HG03045 (cell line): ENCODE results near the gene CDPF1.
"Not testable (repeated sequence)": the region's sequence is repeated elsewhere in the genome, so short reads cannot be mapped to it uniquely, and the experiment has no call there.

ENCODE experiments used
- ATAC-seq: cut with Tn5 transposase; IDR thresholded peaks from one replicate; pipeline ENCODE4 v1.9.1; 2021; ENCODE audit warnings: mild to moderate bottlenecking, moderate library complexity; ENCODE audit not compliant: unreplicated experiment

CDPF1 gene

DNA sequence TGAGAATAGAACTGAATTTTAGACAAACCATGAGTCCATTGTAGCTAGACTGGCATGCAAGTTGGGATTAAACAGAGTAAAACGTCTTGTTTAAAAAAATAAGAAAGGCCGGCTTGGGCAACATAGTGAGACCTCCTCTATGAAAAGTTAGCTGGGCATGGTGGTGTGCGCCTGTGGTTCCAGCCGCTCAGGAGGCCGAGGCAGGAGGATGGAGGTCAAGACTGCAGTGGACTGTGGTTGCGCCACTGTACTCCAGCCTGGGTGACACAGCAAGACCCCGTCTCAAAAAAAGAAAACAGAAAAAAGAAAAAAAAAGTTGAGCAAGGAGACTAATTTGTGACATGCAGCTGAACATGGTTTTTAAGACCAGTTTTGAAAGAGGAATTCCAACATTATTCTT, 23.5 kb downstream of the CDPF1 start:
- no peak for ATAC-seq

GRCh38 chr22:46225631-46226030, 24.5 kb downstream of the CDPF1 start:
- no peak for ATAC-seq

GRCh38 chr22:46224898-46225290, 25.2 kb downstream of the CDPF1 start:
- ATAC-seq, result no peak

DNA sequence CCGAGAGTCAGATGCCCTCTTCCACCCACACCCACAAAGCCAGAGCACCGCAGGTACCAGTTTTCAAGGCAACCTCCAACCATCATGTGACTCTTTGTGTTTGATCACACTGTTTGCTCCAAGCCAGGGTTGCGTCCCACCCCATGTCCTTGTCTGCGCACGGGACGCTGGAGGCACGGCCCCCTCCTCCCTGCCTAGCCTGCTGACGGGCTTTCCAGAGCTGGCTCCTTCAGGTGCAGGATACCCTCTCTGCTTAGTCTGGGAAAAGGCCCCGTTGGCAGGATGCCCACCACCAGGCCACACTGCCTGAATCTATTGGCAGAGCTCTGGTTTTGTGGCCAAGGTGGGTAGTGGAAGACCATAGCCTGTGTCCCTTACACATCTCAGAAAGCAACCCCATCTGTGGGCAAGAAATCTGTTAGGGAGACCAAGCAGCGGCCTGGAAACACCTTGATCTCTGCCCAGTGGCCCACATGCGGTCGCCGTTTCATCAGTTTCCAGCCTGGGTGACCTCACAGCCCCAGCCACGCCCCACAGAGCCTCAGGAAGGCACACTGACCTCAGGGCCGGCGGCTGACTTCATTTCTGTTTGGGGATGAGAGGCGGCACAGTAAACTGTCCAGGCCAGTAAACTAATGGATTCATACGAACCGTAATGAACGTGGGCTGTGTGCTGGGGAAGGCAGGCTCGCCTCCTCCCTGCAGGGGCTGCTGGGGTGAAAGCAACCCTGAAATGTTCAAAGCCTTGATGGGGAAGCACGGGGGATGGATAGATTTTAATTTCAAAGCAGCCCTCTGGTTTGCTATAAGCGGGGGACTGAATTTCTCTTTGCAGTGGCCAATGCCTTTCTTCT, 25.8 kb downstream of the CDPF1 start:
- no peak for ATAC-seq

GRCh38 chr22:46220921-46221320, 29.2 kb downstream of the CDPF1 start:
- ATAC-seq, result no peak

- ATAC-seq, result no peak
Measured at GRCh38 chr22:46219636-46220035, 30.5 kb downstream of the CDPF1 start.

DNA sequence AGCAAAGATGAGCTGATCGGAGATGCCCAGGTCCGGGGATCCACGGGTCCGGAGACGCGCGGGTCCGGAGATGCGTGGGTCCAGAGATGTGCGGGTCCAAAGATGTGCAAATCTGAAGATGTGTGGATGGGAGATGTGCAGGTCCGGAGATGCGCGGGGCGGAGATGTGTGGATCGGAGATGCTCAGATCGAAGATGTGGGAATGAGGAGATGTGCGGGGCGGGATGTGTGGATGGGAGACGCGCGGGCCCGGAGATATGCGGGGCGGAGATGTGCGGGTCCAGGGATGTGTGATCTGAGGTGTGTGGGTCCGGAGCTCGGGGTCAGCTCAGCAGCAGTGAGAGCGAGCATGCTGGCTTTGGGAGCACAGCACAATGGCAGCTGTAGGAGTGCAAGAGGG, 35.5 kb downstream of the CDPF1 start:
- ATAC-seq, result no peak

DNA sequence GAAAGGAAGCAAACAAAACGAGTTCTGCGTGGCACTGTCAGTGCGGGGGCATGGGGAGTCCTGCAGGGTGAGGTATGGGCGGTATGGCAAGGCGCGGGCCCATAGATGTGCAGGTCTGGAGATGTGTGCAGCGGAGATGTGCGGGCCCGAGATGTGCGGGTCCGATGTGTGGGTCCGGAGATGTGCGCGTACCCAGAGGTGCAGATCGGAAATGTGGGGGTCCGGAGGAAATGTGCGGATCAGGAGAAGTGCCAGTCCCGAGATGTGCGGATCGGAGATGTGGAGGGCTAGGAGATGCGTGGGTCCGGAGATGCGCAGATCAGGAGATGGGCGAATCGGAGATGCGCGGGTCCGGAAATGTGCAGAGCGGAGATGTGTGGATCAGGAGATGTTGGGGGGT, 35.9 kb downstream of the CDPF1 start:
- ATAC-seq, result no peak

DNA sequence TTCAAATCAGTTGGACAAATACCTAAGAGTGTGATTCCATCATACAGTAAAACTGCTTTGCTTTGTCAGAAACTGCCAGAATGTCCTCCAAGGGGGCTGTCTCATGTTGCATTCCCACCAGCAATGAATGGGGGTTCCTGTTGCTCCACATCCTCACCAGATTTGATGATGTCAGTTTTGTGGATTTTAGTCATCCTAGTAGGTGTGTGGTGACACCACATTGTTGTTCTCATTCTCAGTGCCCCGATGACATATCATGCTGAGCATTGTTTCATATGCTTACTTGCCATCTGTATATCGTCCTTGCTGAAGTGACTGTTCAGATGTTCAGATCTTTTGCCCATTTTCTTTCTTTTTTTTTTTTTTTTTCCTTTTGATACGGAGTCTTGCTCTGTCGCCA, 37.0 kb downstream of the CDPF1 start:
- ATAC-seq, result no peak

- no peak for ATAC-seq
Measured at GRCh38 chr22:46212195-46212594, 37.9 kb downstream of the CDPF1 start.

DNA sequence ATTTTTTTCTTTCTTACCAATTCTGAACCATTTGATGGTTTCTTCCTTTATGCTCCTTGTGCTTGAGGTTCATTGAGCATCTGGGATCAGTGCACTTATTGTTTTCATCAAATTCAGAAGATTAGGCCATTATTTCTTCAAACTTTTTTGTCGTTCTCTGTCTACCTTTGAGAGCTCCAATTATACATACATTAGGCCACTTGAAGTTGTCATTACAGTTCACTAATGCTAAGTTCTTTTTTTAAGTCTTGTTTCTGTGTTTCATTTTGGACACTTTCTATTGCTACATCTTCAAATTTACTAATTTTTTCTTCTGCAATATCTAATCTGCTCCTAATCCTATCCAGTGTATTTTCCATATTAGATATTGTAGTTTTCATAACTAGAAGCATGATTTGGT, 40.8 kb downstream of the CDPF1 start:
- no peak for ATAC-seq

GRCh38 chr22:46203601-46203980, 46.5 kb downstream of the CDPF1 start:
- no peak for ATAC-seq

GRCh38 chr22:46202897-46203600, 47.0 kb downstream of the CDPF1 start:
- ATAC-seq, result no peak

GRCh38 chr22:46201059-46201757, 48.9 kb downstream of the CDPF1 start:
- ATAC-seq, result no peak

DNA sequence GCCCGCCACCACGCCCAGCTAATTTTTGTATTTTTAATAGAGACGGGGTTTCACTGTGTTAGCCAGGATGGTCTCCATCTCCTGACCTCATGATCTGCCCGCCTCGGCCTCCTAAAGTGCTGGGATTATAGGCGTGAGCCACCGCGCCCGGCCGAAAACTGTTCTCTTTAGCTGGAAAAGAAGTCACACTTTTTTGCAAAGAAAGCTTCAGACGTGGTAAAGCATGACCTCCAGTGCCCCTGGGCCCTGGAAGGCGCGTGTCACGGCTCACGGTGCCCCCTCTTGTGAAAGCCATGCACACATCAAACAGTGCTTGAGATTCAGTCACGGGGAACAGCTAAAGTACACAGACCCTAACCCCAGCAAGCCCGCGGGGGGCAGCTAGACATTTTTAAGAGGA, 51.3 kb downstream of the CDPF1 start:
- not testable (repeated sequence) for ATAC-seq

GRCh38 chr22:46198274-46198673, 51.8 kb downstream of the CDPF1 start:
- no peak for ATAC-seq

DNA sequence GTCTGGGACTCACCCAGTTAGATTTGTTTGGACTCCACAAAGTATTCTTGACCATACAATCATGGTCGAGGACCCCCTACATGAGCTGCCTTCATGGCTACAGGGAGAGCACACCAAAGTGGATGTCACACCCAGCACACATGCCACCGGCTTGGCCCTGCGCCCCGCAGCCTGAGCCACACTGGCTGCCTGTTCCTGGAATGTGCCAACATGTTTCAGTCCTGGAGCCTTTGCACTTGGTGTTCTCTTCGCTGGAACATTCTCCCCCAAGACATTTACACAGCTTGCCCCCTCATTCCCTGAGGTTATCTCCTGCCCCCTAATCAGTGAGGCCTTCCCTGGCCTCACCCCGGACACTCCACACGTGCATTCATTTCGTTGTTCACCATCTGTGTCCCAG, 53.8 kb downstream of the CDPF1 start:
- no peak for ATAC-seq

GRCh38 chr22:46195487-46196165, 54.5 kb downstream of the CDPF1 start:
- no peak for ATAC-seq
